HG03135 (cell line): ENCODE measurements around the gene MED23.
"Not testable (repeated sequence)": the region's sequence is repeated elsewhere in the genome, so short reads cannot be mapped to it uniquely, and the experiment has no call there.

ENCODE experiments used
- ATAC-seq: cut with Tn5 transposase; IDR thresholded peaks from one replicate; pipeline ENCODE4 v1.9.1; 2021; ENCODE audit warnings: mild to moderate bottlenecking, moderate library complexity; ENCODE audit not compliant: unreplicated experiment

MED23 gene

GRCh38 chr6:131581523-131581922 lies 46.5 kb downstream of the MED23 start:
- no peak for ATAC-seq

- ATAC-seq, result no peak
Observed at GRCh38 chr6:131575834-131576478, 52.1 kb downstream of the MED23 start.

- no peak for ATAC-seq
Observed at GRCh38 chr6:131574686-131575085, 53.4 kb downstream of the MED23 start.

GRCh38 chr6:131574133-131574532 lies 53.9 kb downstream of the MED23 start:
- ATAC-seq, result no peak

- ATAC-seq, result no peak
Observed at GRCh38 chr6:131572686-131573415, 55.2 kb downstream of the MED23 start, which contains the start of gene ARG1. TSS of gene ARG1 (plus strand) at chr6:131573226. CDS start at chr6:131573283, 57 bp downstream.

- no peak for ATAC-seq
Observed at GRCh38 chr6:131568726-131569125, 59.3 kb downstream of the MED23 start.

GRCh38 chr6:131565056-131565455 lies 63.0 kb downstream of the MED23 start:
- no peak for ATAC-seq

GRCh38 chr6:131561925-131562707 lies 65.9 kb downstream of the MED23 start:
- ATAC-seq, result no peak

- ATAC-seq, result no peak
Observed at GRCh38 chr6:131558922-131559321, 69.1 kb downstream of the MED23 start.

GRCh38 chr6:131555992-131556391 lies 72.0 kb downstream of the MED23 start:
- no peak for ATAC-seq

GRCh38 chr6:131552572-131552971 lies 75.5 kb downstream of the MED23 start:
- ATAC-seq, result no peak

GRCh38 chr6:131551902-131552301 lies 76.1 kb downstream of the MED23 start:
- ATAC-seq, result no peak

GRCh38 chr6:131549811-131550210 lies 78.2 kb downstream of the MED23 start:
- ATAC-seq, result no peak

GRCh38 chr6:131548441-131548840 lies 79.6 kb downstream of the MED23 start:
- ATAC-seq, result no peak

GRCh38 chr6:131547488-131547887 lies 80.6 kb downstream of the MED23 start:
- no peak for ATAC-seq

GRCh38 chr6:131545317-131545716 lies 82.7 kb downstream of the MED23 start:
- ATAC-seq, result no peak

GRCh38 chr6:131538615-131539014 lies 89.4 kb downstream of the MED23 start:
- not testable (repeated sequence) for ATAC-seq

GRCh38 chr6:131532580-131533039 lies 95.4 kb downstream of the MED23 start:
- ATAC-seq, result peak; percentile 73

GRCh38 chr6:131531681-131532080 lies 96.4 kb downstream of the MED23 start:
- ATAC-seq, result not testable (repeated sequence)

- not testable (repeated sequence) for ATAC-seq
Observed at GRCh38 chr6:131530936-131531335, 97.1 kb downstream of the MED23 start.

GRCh38 chr6:131524695-131525336 lies 103.2 kb downstream of the MED23 start:
- ATAC-seq, result no peak
